Ectodermal cell (in vitro differentiated cells): Measurements from ENCODE around the gene NEK7.
A peak's percentile ranks its signal among the peaks of the same experiment; 100 is the strongest.

Experiments used
- H3K27ac ChIP-seq: 2 replicates; pipeline ENCODE4 v1.7.0; 2013; ENCODE audit warnings: mild to moderate bottlenecking, low read depth, low read length; ENCODE audit not compliant: insufficient read depth, poor library complexity, severe bottlenecking
- H3K27me3 ChIP-seq: 2 replicates; pipeline ENCODE4 v1.7.0; 2013; ENCODE audit warnings: mild to moderate bottlenecking, low read length; ENCODE audit not compliant: insufficient read depth, control insufficient read depth, poor library complexity, severe bottlenecking
- H3K36me3 ChIP-seq: one replicate; pipeline ENCODE4 v1.7.0; 2013; ENCODE audit warnings: low read length; ENCODE audit not compliant: control insufficient read depth, insufficient read depth
- H3K4me1 ChIP-seq: one replicate; pipeline ENCODE4 v1.7.0; 2013; ENCODE audit warnings: low read length; ENCODE audit not compliant: control insufficient read depth, insufficient read depth
- H3K4me3 ChIP-seq: 2 replicates; pipeline ENCODE4 v1.7.0; 2013; ENCODE audit warnings: low read depth, low read length, control low read depth; ENCODE audit not compliant: insufficient read depth
- H3K9me3 ChIP-seq: 2 replicates; pipeline ENCODE4 v1.7.0; 2013; ENCODE audit warnings: mild to moderate bottlenecking, low read length, moderate library complexity; ENCODE audit not compliant: control insufficient read depth
- WGBS, 2 experiments: methylation state at CpG; one replicate each; pipeline ENCODE4 v1.1.7; 2013; ENCODE audit warnings: missing lambda C conversion rate in 2 of 2; 5-methylcytosine and 5-hydroxymethylcytosine counted together

The NEK7 gene

GRCh38 chr1:198357937-198358336, 201.1 kb downstream of the NEK7 start:
- H3K4me3 ChIP-seq, result no peak overlapping the region
- H3K27me3 ChIP-seq, result no peaks in the 10 kb centered on the region
- no peaks in the 10 kb centered on the region for H3K36me3 ChIP-seq
- no peaks in the 10 kb centered on the region for H3K4me1 ChIP-seq
- no peak overlapping the region for H3K27ac ChIP-seq
- 73 to 89% methylated on average over 1 of the region's 2 CpGs for WGBS, 2 experiments
- H3K9me3 ChIP-seq, result no peaks in the 10 kb centered on the region

GRCh38 chr1:198359024-198359653, 202.3 kb downstream of the NEK7 start:
- no peaks in the 10 kb centered on the region for H3K4me1 ChIP-seq
- no peak overlapping the region for H3K27ac ChIP-seq
- no peaks in the 10 kb centered on the region for H3K9me3 ChIP-seq
- H3K4me3 ChIP-seq, result no peak overlapping the region
- whole genome bisulfite sequencing, 2 experiments, result 70 to 77% methylated on average over 4 to 5 of the region's 6 CpGs
- H3K36me3 ChIP-seq, result no peaks in the 10 kb centered on the region
- no peaks in the 10 kb centered on the region for H3K27me3 ChIP-seq

- H3K4me3 ChIP-seq, result no peak overlapping the region
- no peaks in the 10 kb centered on the region for H3K27me3 ChIP-seq
- WGBS, 2 experiments, result 90 to 96% methylated on average over 4 of the region's 4 CpGs
- H3K27ac ChIP-seq, result no peak overlapping the region
- H3K4me1 ChIP-seq, result no peaks in the 10 kb centered on the region
- no peaks in the 10 kb centered on the region for H3K36me3 ChIP-seq
- H3K9me3 ChIP-seq, result no peaks in the 10 kb centered on the region
Measured at GRCh38 chr1:198360208-198360729, 203.5 kb downstream of the NEK7 start.

- no peak overlapping the region for H3K27ac ChIP-seq
- no peaks in the 10 kb centered on the region for H3K9me3 ChIP-seq
- WGBS, 2 experiments, result 76 to 97% methylated on average over 1 to 2 of the region's 3 CpGs
- H3K27me3 ChIP-seq, result no peaks in the 10 kb centered on the region
- no peaks in the 10 kb centered on the region for H3K4me1 ChIP-seq
- H3K36me3 ChIP-seq, result no peaks in the 10 kb centered on the region
- no peak overlapping the region for H3K4me3 ChIP-seq
Measured at GRCh38 chr1:198361237-198361767, 204.5 kb downstream of the NEK7 start.

GRCh38 chr1:198363625-198364151, 206.9 kb downstream of the NEK7 start:
- no peaks in the 10 kb centered on the region for H3K27me3 ChIP-seq

GRCh38 chr1:198364471-198364870, 207.7 kb downstream of the NEK7 start:
- H3K27ac ChIP-seq, result no peak overlapping the region
- H3K9me3 ChIP-seq, result no peaks in the 10 kb centered on the region
- 100% methylated on average over 2 of the region's 2 CpGs; no CpG with 5 or more reads in 1 of the 2 experiments for WGBS, 2 experiments
- no peaks in the 10 kb centered on the region for H3K4me1 ChIP-seq
- H3K27me3 ChIP-seq, result no peaks in the 10 kb centered on the region
- no peaks in the 10 kb centered on the region for H3K36me3 ChIP-seq
- H3K4me3 ChIP-seq, result no peak overlapping the region

More at GRCh38 chr1:198363625-198364151, 206.9 kb downstream of the NEK7 start:
- Histone ChIP-seq H3K4me3 (no peak overlapping the region), H3K36me3 (no peaks in the 10 kb centered on the region), H3K9me3 (no peaks in the 10 kb centered on the region), H3K27ac (no peak overlapping the region), H3K4me1 (no peaks in the 10 kb centered on the region)
- 97 to 99% methylated on average over 3 of the region's 3 CpGs for WGBS, 2 experiments

GRCh38 chr1:198367296-198367695, 210.5 kb downstream of the NEK7 start:
- Histone ChIP-seq H3K27me3 (no peaks in the 10 kb centered on the region), H3K4me1 (no peaks in the 10 kb centered on the region), H3K4me3 (no peak overlapping the region), H3K36me3 (no peaks in the 10 kb centered on the region), H3K9me3 (no peaks in the 10 kb centered on the region), H3K27ac (no peak overlapping the region)
- 78 to 100% methylated on average over 1 of the region's 1 CpG for WGBS, 2 experiments

- WGBS, 2 experiments, result 90 to 96% methylated on average over 1 of the region's 1 CpG
- Histone ChIP-seq H3K36me3 (no peaks in the 10 kb centered on the region), H3K27me3 (no peaks in the 10 kb centered on the region)
Measured at GRCh38 chr1:198370996-198371395, 214.2 kb downstream of the NEK7 start.

More at GRCh38 chr1:198370996-198371395, 214.2 kb downstream of the NEK7 start:
- Histone ChIP-seq H3K9me3 (no peaks in the 10 kb centered on the region), H3K4me3 (no peak overlapping the region), H3K27ac (peak overlapping the region; percentile 40), H3K4me1 (no peaks in the 10 kb centered on the region)
